ENCODE results near the gene CNTLN.

CNTLN gene

DNA sequence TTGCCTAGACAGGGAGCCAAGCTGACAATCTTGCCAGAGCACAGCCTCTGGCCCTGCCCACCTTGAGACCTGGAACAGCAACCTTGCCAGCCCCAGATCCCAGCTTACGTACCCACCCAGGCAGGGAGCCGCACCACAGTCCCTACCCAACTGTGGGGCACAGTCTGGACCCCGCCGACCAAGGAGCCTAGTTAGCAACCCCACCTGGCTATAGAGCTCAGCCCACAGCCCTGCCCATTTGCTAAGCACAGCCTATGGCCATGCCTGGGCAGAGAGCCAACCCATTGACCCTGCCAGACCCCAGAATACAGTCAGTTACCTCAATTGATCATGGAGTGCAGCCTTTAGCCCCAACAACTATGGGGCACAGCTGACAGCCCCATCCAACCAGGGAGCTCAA, 346.1 kb downstream of the CNTLN start:
- DNase-seq (ENCODE audit: low read depth) = no peak
- H3K4me3 ChIP-seq (ENCODE audit: control insufficient read depth, low read depth, low read length) = no peak overlapping the region
- TF ChIP-seq, protein P1, sequence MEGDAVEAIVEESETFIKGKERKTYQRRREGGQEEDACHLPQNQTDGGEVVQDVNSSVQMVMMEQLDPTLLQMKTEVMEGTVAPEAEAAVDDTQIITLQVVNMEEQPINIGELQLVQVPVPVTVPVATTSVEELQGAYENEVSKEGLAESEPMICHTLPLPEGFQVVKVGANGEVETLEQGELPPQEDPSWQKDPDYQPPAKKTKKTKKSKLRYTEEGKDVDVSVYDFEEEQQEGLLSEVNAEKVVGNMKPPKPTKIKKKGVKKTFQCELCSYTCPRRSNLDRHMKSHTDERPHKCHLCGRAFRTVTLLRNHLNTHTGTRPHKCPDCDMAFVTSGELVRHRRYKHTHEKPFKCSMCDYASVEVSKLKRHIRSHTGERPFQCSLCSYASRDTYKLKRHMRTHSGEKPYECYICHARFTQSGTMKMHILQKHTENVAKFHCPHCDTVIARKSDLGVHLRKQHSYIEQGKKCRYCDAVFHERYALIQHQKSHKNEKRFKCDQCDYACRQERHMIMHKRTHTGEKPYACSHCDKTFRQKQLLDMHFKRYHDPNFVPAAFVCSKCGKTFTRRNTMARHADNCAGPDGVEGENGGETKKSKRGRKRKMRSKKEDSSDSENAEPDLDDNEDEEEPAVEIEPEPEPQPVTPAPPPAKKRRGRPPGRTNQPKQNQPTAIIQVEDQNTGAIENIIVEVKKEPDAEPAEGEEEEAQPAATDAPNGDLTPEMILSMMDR (IDR thresholded peaks at IDR 0.05; ENCODE audit: control insufficient read depth, insufficient read depth, low read depth, low read length, missing control alignments) = no peak

DNA sequence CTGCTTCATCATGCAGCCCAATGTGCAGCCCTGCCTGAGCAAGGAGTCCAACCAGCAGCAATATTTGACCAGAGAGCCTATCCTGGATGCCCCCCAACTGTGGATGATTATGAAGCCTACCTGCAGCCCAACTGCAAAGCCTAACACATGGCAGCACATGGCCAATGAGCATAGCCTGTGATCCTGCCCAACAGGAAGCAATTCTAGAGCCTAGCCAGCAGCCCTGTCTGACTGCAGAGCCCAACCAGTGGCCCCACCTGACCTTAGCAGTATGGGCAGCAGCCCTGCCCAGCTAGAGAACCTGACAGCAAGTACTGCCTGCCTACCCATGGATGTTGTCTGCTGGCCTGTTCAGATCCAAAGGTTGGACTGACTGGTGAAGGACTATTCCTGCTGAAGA, 346.7 kb downstream of the CNTLN start:
- no peak for DNase-seq (ENCODE audit: low read depth)

DNA sequence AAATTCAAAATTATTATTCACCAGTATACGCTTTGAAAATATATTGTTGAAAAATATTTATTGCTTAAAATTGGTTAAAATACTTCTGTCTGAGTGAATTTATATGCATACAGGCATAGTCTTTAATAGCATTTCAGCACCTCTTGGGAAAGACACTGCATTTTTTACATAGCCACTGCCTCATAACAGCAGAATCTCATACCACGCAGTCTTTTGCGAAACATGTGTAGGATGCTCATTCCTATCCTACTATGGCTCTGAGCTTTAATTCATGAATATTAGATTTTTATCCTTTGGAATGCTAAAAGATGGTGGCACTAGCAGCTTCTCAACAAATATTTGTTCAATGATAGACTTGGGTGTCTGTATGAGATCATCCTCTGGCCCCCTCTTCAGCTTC, 350.1 kb downstream of the CNTLN start:
- TF ChIP-seq, protein P1 (IDR thresholded peaks at IDR 0.05; ENCODE audit: control insufficient read depth, insufficient read depth, low read depth, low read length, missing control alignments) = no peak
- no peak overlapping the region for H3K4me3 ChIP-seq (ENCODE audit: control insufficient read depth, low read depth, low read length)
- no peak for DNase-seq (ENCODE audit: low read depth)

More for the DNA sequence above, 346.7 kb downstream of the CNTLN start:
- no peak overlapping the region for H3K4me3 ChIP-seq (ENCODE audit: control insufficient read depth, low read depth, low read length)
- TF ChIP-seq, protein P1 (IDR thresholded peaks at IDR 0.05; ENCODE audit: control insufficient read depth, insufficient read depth, low read depth, low read length, missing control alignments) = no peak

DNA sequence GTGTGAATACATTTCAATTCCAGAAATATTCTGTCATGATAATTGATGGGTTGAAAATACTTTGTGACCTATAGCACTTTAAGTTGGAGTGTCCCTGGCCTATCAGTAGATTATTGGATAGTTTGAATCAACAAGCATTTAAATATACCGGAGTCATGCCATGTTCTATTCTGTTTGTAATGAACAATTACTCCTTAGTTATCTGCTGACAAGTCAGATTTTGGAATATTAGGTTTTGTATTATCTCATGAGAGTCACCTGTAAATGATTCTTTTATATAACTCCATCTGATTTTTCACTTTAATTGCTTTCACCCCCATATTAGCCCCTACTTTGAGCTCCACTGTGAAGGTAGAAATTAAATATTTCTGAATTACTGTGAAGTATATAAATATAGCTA, 351.6 kb downstream of the CNTLN start:
- no peak overlapping the region for H3K4me3 ChIP-seq (ENCODE audit: control insufficient read depth, low read depth, low read length)
- TF ChIP-seq, protein P1 (IDR thresholded peaks at IDR 0.05; ENCODE audit: control insufficient read depth, insufficient read depth, low read depth, low read length, missing control alignments) = no peak
- DNase-seq (ENCODE audit: low read depth) = no peak

DNA sequence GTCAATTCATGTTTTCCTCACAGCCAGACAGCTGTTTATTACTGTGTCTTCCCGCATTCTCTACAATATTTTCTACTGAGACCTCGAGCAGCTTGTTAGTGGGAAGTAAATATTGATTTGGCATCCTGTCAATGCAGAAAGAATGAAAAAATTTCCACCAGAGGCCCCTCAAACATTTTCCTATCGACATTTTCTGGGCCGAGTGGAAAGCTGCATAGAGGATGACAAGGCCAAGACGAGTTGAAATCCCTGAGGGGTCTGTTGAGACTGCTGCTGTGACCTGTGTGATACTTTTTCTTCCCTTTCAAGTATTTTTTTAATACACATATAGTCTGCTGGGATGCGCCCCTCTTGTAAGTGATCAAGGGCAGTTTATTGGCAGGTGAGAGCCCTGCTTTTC, 352.6 kb downstream of the CNTLN start:
- TF ChIP-seq, protein P1 (IDR thresholded peaks at IDR 0.05; ENCODE audit: control insufficient read depth, insufficient read depth, low read depth, low read length, missing control alignments) = no peak
- H3K4me3 ChIP-seq (ENCODE audit: control insufficient read depth, low read depth, low read length) = no peak overlapping the region
- no peak for DNase-seq (ENCODE audit: low read depth)

DNA sequence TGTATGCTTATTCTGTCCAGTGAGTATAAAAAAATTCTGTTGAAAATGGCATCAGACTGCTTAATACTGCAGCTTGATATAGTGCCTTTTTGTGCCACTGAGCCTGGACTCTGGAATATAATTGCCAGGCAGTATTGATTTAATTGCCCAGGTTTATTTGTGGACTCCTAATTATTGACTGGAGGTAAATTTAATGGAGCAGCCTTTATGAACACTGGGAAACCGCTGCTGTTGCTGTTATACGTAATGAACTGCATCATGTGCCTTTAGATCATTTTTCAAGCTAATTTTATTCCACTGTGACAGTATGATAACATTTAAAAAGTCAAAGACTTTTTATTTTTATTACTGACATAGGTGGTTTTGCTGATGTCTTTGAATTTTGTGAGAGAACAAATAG, 353.8 kb downstream of the CNTLN start:
- TF ChIP-seq, protein P1 (IDR thresholded peaks at IDR 0.05; ENCODE audit: control insufficient read depth, insufficient read depth, low read depth, low read length, missing control alignments) = no peak
- no peak for DNase-seq (ENCODE audit: low read depth)
- no peak overlapping the region for H3K4me3 ChIP-seq (ENCODE audit: control insufficient read depth, low read depth, low read length)

DNA sequence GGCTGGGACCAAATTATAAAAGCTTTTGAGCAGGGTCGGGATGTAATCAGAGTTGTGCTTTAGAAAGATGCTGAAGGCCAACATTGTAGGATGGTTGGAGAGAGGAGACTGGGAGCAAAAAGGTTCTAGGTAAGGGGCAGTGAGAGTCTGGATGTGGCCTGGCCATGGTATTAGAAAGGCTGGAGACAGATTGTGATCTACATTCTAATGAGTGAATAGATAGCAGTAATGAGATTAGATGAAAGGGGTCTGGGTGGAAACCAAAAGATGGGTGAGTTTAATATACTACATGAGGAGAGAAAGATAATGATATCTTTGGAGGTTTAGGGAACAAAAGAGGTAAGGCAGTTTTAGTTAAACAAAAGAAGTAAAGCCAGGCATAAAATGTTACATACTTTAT, 355.3 kb downstream of the CNTLN start:
- TF ChIP-seq, protein P1 (IDR thresholded peaks at IDR 0.05; ENCODE audit: control insufficient read depth, insufficient read depth, low read depth, low read length, missing control alignments) = no peak
- no peak for DNase-seq (ENCODE audit: low read depth)

More for the DNA sequence above, 355.3 kb downstream of the CNTLN start:
- H3K4me3 ChIP-seq (ENCODE audit: control insufficient read depth, low read depth, low read length) = no peak overlapping the region
